ENCODE results near the gene GOLGA8T.
"Not testable (repeated sequence)": the region's sequence is repeated elsewhere in the genome, so short reads cannot be mapped to it uniquely, and the experiment has no call there.

The GOLGA8T gene

DNA sequence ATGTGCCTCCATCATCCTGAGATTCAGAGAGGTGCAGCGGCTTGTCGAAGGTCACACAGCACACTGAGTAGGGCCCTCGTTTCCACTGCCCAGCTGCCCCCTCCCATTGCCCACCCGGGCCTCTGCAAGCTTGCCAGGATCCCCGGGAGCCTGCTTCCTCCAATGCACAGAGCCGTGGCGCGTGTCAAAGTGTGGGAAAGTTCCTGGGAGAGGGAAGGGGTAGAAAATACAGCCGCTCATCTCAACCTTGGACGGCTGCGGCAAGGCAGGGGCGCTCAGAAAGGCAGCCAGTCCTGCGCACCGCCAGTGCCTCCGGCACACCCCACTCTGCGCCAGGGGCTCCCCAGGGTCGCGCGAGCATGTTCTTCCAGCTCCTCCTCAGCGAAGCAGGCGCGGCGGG lies 56.3 kb downstream of the GOLGA8T start:
- DNase-seq (ENCODE audit: low spot score): not testable (repeated sequence)

DNA sequence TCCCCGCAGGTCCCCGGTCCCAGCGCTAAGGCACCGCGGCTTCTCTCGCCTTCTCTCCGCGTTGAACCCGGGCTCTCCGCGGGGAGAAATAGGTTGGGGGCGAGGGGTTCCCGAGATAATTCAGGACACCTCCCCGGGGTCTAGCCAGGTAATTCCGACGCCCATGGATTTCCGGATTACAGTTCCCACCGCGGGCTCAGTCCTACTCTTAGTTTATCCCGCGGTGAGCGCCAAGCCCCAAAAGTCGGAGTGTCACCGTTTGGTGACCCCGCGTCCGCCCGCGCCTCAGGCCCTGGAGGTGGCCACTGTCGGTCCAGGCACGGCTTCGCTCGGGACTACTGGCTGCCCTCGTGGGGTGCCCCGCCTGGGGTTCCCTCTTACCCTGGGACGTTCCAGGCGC lies 56.8 kb downstream of the GOLGA8T start:
- DNase-seq (ENCODE audit: low spot score): not testable (repeated sequence)

DNA sequence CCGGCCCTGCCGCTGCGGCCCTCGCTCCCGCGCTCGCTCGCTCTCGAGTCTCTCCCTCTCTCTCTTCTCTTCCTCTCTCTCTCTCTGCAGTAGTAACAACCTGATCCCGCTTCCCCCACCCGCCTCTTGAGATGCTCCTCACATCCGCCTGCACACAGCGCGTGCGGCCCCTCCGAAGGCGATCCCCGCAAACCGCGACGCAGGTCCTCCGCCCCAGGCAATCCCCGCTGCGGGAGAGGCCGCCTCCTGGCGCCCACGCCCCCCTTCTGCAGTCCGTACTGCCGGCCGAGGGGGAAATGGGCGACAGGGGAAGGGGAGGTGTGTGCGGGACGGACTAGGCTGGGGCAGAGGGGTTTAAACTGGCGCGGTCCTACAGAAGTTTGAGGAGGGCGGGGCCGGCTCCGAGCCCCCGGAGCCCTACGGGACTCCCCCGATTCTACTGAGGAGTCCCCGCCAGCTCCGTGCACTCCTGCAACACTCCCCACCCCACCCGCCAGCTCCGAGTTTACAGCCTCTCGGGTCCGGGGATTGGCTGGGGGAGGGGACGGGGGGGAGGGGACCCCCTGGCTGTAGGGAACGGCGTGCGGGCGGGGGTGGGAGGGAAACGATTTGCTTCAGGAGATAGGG lies 57.4 kb downstream of the GOLGA8T start:
- not testable (repeated sequence) for DNase-seq (ENCODE audit: low spot score)

DNA sequence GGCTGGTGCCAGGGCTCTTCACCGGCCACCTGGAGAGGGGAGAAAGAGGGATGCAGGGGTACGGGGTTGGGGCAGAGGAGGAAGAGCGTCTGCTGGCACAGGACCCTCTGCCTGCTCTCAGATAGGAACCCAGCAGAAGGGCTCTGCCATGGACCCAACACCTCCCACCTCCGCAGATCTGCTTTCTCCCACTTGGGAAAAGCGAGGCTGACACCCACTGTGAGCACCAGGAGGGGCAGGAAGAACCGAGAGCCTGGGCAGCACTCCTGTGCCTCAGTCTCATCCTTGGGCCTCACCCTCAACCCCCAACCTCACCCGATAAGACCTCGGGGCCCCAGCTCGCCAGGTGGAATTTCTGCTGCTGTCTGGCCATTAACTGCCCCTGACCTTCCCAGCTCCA lies 58.0 kb downstream of the GOLGA8T start:
- DNase-seq (ENCODE audit: low spot score): not testable (repeated sequence)

Small RNA genes within 50 kb of the gene (small RNA-seq; reads per million reads assigned to genes)
- gene AC120045.2 (0 reads per million in 2 experiments), gene RF00096 (0 to 0.76 reads per million in 2 experiments), gene RN7SL469P (0 reads per million in 2 experiments), gene RN7SL673P (0 reads per million in 2 experiments)

All from SK-N-DZ (cell line).